ENCODE measurements around the gene KDM5B.

GRCh38 chr1:202856014-202856413 lies 47.8 kb upstream of the KDM5B start:
- TF ChIP-seq EZH2 (IDR thresholded peaks at IDR 0.05; ENCODE audit: borderline replicate concordance, low read depth, low read length, poor library complexity, severe bottlenecking) (no peak), CTCF (conservative IDR thresholded peaks at IDR 0.05; ENCODE audit: low read depth, low read length) (no peak)
